SK-N-DZ (cell line): ENCODE results near the gene NET1. TPM values are rescaled to one million over a fixed set of nuclear protein-coding genes. Genes with fewer than 3 reads are reported as not detected.
A peak's percentile ranks its signal among the peaks of the same experiment; 100 is the strongest.
"Not testable (repeated sequence)": the region's sequence is repeated elsewhere in the genome, so short reads cannot be mapped to it uniquely, and the experiment has no call there.

ENCODE experiments used
- DNase-seq: peaks from one replicate; pipeline ENCODE4 v3.0.0-alpha.2; 2015; ENCODE audit warnings: low spot score
- polyA plus RNA-seq, 2 experiments: library from polyadenylated mRNA; depleted of rRNA; stranded (reverse); fragments of >200 nt; gene quantifications; 2 replicates each; pipeline ENCODE4 v1.2.3, GENCODE V29; 2014

Gene NET1, protein sequence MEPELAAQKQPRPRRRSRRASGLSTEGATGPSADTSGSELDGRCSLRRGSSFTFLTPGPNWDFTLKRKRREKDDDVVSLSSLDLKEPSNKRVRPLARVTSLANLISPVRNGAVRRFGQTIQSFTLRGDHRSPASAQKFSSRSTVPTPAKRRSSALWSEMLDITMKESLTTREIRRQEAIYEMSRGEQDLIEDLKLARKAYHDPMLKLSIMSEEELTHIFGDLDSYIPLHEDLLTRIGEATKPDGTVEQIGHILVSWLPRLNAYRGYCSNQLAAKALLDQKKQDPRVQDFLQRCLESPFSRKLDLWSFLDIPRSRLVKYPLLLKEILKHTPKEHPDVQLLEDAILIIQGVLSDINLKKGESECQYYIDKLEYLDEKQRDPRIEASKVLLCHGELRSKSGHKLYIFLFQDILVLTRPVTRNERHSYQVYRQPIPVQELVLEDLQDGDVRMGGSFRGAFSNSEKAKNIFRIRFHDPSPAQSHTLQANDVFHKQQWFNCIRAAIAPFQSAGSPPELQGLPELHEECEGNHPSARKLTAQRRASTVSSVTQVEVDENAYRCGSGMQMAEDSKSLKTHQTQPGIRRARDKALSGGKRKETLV
- polyA plus RNA-seq (2014; cell fraction: cytosol; rRNA removed) = 59.8 and 60.8 TPM in 2 replicates
- 32.7 and 37.7 TPM in 2 replicates for polyA plus RNA-seq (2014; cell fraction: nucleus; rRNA removed)

GRCh38 chr10:5412277-5412941 is at the start of gene NET1:
Gene NET1, plus strand, starts transcription at chr10:5412557. Its CDS starts 136 bp downstream, at chr10:5412693.
- peak; percentile 99 for DNase-seq

GRCh38 chr10:5362873-5363272 is 49.5 kb upstream of the NET1 start:
- DNase-seq = no peak

GRCh38 chr10:5364374-5364773 is 48.0 kb upstream of the NET1 start:
- DNase-seq = no peak

DNA sequence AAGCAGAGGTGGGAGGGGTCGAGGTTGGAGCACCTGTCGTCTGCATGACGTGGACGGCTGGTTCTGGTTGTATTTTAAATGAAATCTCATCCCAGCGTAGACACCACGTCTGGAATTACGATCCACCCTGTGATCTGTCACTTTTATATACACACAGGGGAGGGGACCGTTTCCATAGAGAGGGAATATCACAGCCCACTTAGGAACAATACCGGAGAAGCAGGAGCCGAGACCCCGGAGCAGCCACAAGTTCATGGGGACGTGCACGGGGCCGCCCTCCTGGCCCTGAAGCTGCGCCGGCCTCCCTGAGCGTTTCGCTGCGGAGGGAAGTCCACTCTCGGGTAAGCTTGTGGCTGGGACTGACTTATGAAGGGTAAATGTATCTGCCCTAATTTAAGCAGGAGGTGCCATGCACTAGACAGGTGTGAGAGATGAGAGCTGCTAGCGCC is 47.4 kb upstream of the NET1 start, which contains the start of gene UCN3:
Gene UCN3 (plus strand): TSS at position 77 of the 449 bp plus-strand sequence. CDS start 8,755 bp downstream, outside the sequence.
- no peak for DNase-seq

- no peak for DNase-seq
Measured at GRCh38 chr10:5365928-5366327, 46.4 kb upstream of the NET1 start.

DNA sequence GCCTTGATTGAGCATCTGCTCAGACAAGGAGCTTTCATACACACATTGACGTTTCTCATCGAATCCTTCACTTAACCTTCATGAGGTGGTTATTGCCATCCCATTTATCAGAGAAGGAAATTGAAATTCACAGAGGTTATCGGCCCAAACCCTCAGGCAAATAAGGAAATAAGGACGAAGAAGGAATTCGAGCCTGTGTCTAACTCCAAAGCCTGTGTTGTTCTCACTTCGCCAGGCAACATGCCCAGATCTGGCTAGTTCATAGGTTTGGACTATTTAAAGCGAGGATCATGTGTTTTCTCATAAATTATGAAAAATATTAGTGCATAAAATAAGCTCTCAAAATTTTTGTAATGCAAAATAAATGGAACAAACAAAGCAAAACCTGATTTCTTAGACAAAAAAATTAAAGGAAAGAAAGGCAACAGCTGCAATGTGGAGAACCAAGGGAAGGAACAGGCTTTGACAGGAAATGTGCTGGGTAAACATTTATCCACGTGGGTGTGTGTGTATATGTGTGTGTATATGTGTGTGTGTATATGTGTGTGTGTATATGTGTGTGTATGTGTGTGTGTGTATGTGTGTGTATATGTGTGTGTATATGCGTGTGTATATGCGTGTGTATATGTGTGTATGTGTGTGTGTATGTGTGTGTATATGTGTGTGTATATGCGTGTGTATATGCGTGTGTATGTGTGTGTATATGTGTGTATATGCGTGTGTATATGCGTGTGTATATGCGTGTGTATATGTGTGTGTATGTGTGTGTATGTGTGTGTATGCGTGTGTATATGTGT is 42.8 kb upstream of the NET1 start:
- DNase-seq = no peak

GRCh38 chr10:5370493-5371352 is 41.6 kb upstream of the NET1 start:
- no peak for DNase-seq

DNA sequence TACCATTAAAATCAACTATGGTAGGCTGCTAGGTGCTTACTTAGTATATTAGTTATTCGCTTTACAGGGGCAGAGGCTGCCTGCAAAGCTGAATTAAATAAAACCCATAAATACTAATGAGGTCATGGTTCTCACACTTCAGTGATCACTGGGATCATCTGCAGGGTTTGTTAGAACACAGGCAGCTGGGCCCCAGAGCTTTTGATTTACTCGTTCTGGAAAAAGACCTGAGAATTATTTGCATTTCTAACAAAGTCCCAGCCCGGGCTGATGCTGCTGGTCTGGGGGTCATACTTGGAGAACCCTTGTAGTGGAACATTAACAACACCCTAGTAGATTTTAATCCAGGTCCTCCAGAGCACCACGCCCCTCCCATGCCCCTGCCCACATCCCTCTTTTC is 39.0 kb upstream of the NET1 start:
- no peak for DNase-seq

DNA sequence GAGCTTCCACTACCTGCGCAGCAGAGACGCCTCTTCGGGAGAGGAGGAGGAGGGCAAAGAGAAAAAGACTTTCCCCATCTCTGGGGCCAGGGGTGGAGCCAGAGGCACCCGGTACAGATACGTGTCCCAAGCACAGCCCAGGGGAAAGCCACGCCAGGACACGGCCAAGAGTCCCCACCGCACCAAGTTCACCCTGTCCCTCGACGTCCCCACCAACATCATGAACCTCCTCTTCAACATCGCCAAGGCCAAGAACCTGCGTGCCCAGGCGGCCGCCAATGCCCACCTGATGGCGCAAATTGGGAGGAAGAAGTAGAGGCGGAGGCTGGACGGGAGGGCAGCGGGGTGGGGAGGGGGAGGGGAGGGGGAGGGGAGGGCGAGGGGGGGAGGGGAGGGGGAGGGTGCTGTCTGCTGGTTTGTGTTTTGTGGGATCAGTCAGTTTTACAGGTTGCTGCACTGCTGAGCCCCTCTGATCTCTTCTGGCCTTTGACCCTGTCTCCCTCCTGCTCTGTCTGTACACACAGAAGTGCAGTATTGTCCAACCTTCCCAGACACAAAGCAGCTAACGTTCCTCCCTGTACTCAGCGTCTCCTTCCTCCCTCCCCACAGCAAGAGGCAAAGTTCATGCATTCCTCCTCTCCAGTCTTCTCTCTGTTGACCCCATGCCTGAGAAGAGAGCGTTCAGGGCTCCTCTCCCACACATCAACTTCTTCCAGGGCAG is 38.3 kb upstream of the NET1 start:
- DNase-seq = no peak

DNA sequence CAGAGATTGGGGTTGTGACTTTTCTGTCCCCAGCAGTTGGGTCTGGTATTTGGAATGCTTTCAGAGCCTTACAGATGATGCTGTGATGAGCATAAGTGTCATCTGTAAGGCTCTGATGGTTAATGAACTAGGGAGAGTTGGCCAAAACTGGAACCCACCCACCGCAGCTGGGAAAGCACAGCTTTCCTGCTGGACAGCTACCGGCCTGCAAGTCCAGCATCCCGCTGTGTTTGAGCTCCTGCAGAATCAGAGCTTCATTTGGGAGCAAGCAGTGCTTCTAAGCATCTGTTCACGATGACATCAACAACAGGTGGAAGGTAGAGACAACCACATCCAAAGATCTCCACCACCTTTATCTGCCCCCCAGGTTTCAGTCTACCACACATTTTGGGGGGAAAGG is 35.9 kb upstream of the NET1 start:
- no peak for DNase-seq

- not testable (repeated sequence) for DNase-seq
Measured at GRCh38 chr10:5379202-5379601, 33.2 kb upstream of the NET1 start.

DNA sequence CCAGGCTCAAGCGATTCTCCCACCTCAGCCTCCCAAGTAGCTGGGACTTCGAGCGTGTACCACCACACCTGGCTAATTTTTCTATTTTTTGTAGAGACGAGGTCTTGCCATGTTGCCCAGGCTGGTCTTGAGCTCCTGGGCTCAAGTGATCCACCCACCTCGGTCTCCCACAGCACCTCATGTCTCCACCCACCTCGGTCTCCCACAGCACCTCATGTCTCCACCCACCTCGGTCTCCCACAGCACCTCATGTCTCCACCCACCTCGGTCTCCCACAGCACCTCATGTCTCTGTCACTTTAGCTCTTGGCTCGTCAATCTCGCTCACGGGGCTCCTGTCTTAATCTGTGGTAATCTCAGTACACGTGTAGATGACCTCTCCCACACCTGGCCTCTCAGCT is 32.0 kb upstream of the NET1 start:
- DNase-seq = not testable (repeated sequence)

DNA sequence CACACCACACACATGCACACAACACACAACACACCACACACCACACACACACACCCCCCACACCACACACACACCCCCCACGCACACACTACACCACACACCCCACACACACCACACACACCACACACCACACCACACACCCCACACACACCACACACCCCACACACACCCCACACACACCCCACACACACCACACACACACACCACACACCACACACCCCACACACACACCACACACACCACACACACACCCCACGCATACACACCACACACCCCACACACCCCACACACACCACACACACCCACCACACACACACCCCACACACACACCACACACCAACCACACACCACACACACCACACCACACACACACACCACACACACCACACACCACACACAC is 31.2 kb upstream of the NET1 start:
- no peak for DNase-seq

DNA sequence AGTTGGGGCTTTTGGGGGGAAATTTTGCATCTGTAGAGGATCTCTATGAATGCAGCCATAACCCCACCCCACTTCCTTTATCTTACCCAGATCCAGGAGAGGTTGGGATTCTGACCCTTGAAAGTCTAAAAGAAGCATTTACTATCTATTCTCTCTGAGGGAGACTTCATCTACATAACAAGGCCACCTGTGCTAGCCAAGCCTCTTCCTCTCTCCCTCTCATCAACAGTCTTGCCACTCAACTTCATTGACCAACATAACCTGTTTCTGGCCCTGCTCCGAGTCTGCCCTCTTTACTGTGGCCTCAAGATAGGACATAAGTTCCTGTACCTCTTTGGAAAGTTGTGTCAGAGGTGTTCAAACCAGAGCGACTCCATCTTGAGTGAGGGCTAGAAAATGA is 27.1 kb upstream of the NET1 start:
- no peak for DNase-seq

DNA sequence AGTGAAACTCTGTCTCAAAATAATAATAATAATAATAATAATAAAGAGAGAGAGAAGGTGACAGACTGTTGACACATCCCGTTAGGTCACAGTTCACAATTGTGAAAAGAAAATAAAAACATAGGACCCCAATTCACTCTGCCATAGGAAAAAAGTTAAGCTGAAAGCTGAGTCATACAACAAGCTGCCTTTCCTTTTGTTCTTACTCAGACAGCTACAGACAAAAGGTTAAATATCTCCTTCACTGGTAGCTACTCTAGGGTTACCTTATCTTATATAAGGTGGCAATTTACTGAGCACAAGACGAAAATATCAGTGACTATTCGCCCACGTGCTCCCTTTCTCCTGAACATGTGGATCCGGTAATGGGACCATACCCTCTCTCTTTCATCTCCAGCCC is 25.2 kb upstream of the NET1 start:
- no peak for DNase-seq

- DNase-seq = no peak
Measured at GRCh38 chr10:5390607-5391205, 21.7 kb upstream of the NET1 start.

DNA sequence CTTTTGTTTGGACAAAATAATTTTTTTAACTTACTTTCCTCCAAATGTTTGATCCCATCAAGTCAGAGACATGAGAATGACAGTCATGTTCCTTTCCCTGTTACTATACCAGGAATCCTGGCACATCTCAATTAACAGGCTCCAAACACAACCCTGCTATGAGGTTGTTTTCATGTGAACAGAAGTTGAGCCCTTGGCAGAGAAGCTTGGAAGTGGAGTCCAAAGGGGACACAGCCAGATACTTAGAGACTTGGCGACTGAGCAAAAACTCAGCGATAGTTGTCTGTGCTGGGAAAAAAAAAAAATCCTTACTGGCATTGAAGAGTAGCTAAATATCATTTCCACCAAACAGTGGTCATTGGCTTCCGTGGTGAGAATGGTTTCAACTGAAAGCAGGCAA is 20.6 kb upstream of the NET1 start:
- no peak for DNase-seq

GRCh38 chr10:5393529-5393928 is 18.8 kb upstream of the NET1 start:
- DNase-seq = no peak

GRCh38 chr10:5395168-5395567 is 17.2 kb upstream of the NET1 start:
- DNase-seq = no peak
